GM18526 (cell line): ENCODE results near the gene C12orf42.

Experiments
- POLR2A ChIP-seq: IDR thresholded peaks from 3 replicates; pipeline ENCODE4 v1.6.1; 2011; ENCODE audit not compliant: insufficient read length; ENCODE audit errors: extremely low read depth

Gene C12orf42

DNA sequence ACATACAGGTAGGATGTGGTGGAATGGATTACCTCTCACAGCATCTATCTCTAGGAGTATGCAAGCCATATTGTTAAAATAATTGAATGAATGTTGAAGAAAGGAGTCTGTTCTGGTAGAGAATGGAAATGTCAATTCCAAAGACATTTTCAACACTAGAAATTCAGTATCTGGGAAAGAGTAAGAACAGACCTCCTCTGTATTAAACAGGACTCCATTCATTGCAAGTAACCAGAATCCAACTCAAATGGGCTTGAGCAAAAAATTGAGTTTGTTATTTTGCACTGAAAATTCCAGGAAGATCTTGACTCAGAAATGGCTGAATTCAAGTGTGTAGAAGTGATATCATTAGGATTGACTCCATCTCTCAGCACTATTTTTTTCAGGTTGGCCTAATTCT lies 168.1 kb downstream of the C12orf42 start:
- no peak for TF ChIP-seq POLR2A

- TF ChIP-seq POLR2A: no peak
Measured at GRCh38 chr12:103326190-103326589, 169.6 kb downstream of the C12orf42 start.

DNA sequence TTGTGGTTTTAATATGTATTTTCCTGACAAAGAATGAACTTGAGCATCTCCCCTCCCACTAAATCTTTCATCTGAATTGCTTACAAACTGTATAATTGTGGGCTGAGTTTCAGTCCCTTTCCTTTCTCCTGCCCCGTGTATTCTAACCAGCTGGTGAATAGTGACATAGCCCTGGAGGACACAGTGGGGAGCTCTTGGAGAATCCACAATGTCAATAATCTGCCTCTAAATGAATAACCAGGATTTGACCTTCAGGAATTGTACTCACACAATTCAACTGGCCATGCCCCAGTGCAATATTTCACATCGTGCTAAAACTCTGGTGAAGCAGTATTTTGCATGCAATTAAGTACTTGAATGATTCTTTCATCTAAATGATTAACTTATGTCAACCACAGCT lies 177.2 kb downstream of the C12orf42 start:
- no peak for TF ChIP-seq POLR2A

DNA sequence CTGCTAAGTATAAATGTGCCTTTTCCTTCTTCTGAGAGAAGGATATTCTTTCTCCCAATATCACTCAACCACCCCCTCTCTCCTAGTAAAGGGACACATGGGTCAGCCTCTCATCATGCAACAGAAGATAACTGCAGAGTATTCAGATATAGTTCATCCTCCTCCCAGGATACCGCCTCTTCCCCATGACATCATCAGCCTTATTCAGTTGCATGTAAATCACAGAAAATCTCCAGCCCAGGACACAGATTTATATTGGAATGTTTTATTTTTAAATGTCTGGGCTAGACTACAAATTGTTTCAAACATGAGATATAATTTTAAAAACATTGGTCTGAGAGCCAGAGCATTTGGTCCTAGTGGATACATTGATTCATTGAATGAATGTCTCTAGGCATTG lies 178.5 kb downstream of the C12orf42 start:
- TF ChIP-seq POLR2A: no peak

- no peak for TF ChIP-seq POLR2A
Measured at GRCh38 chr12:103314786-103315185, 181.0 kb downstream of the C12orf42 start.

DNA sequence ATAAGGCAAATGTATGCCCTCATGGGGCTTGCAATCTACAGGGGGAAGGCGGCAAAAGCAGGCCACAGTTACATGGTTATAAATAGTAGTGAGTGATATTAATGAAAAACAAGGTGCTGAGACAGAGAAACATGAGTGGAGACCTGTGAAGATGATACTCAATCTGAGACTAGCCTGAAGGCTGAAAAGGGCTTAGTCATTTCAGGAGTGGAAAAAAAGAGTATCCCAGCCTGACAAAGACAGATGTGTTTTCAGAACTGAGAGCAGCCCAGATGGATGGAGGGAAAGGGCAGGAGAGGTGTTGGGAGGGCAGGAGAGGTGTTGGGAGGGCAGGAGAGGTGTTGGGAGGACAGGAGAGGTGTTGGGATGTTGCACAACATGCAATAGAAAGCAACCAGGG lies 181.9 kb downstream of the C12orf42 start:
- no peak for TF ChIP-seq POLR2A

- no peak for TF ChIP-seq POLR2A
Measured at GRCh38 chr12:103312742-103313354, 182.9 kb downstream of the C12orf42 start.

DNA sequence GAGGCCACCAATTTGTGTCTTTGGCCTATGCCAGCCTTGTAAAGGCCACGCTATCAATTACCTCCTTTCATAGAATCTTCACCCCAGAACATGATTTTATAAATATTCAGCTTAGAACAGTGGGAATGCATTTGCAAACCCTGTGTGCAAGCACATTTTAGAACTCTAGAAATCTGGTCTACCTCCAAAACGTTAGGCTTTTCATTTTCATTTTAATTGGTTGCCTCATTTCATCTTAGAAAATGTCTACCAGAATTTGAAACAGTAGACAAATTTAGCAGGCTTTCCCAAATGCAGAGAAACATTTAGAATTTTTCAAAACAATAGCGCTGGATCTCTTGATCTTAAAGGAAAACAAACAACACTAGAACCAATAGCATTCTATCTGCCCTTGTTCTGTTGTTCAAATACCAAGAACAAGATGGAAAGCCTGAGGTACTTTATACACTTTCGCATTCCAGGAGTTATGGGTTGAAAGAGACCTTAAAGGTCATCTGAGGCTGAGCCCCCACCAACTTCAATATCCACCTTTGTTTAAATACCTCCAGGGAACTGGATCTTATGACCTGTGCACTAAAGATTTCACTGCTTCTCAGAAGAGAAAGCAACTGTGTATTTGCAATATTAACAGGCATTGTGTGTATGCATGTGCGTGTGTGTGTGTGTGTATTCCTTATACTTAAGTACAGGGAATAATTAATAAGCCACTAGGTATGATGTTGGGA lies 185.1 kb downstream of the C12orf42 start:
- no peak for TF ChIP-seq POLR2A

DNA sequence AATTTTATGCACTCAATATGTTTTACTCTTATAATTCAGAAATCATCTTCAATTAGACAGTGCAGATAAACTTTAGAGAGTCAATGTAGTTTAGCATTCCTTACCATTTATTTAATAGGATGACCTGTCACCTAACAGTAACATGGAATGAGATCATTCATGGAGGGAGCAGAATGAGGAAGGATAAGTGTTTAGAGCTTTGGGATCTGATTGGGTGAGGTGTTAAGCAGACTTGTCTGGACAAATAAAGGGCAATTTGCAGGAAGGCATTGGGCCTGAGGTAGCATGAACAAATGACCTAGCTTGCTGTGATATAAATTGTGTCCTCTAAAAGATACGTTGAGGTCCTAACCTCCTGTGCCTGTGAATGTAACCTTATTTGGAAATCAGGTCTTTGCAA lies 187.4 kb downstream of the C12orf42 start:
- TF ChIP-seq POLR2A: no peak

GRCh38 chr12:103303484-103303883 lies 192.3 kb downstream of the C12orf42 start:
- no peak for TF ChIP-seq POLR2A

DNA sequence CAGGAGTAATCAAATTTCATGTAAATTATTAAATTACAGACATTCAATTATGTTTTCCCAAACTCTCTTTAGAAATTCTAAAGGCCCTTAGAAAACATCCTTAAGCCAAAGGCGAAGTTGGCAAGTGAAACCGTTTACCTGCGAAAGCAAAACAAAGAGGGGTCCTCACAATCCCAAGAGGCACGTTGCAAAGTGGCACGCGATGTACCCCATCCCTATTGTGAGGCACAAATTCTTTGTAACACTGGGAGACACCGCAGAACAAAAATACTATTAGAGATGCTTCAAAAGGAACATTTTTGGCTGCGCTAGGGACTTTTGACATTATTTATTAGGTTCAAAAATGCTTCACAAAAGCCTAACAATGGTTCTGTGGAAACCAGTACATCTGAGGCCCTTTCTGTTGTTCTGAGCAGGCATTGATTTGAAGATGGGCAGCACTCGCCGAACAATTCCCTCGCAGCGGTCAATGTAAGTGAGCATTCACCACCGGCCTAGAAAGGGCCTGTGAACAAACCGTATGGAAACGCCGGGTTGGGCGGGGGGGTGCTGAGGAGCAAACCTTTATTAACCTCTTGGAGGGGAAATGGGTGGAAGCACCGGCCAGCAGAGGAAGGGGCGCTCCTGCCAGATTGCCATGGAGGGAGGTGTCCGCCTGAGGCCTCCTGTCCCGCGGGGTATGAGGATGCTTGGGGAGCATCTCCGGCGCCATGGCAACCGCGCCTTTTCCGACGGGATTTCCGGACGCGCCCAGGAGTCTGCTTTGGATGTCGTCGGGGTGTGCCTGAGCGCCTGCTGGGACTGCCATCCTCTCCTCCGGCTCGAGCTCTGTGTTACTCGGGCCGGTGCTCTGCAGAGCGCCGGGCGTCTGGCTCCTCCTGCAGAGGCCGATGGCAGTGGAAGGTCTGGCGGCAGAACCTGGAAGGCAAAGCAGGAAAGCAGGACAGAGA lies 193.9 kb downstream of the C12orf42 start:
- TF ChIP-seq POLR2A: no peak

DNA sequence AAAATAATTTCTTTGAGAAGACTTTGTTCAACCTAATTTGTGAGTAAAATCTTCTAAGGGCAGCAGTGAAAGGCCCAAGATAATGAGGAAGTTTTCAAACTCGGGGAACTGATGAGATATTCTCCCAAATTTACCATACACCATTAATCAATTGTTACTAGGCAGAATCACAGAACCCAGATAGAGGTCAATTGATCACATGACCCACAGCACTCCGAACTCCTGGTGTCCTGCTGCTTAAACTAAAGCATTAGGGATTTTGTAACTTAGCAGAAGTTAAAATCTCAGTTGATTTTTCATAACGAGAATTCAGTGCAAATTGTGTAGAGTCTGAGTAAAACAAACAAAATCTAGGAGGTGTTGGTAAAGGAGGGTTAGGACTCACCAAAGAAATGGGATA lies 207.8 kb downstream of the C12orf42 start:
- no peak for TF ChIP-seq POLR2A

DNA sequence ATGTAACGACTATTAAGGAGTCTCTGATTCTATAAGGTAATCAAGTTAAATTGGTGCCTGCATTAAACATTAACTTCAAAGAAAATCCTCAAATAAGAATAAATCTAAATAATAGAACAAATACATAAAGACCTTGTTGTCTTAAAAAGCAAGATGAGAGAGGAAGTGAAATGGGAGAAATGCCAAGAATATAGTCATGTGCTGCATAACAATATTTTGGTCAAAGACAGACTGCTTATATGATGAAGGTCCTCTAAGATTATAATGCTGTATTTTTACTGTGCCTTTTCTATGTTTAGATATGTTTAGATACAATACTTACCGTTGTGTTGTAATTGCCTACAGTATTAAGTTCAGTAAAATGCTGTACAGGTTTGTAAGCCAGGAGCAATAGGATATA lies 213.6 kb downstream of the C12orf42 start:
- no peak for TF ChIP-seq POLR2A

- TF ChIP-seq POLR2A: no peak
Measured at GRCh38 chr12:103279444-103279843, 216.3 kb downstream of the C12orf42 start.

GRCh38 chr12:103278329-103278728 lies 217.4 kb downstream of the C12orf42 start:
- no peak for TF ChIP-seq POLR2A

GRCh38 chr12:103273645-103274044 lies 222.1 kb downstream of the C12orf42 start:
- TF ChIP-seq POLR2A: no peak
